Ramos (cell line): Measurements from ENCODE around the gene NLRP6.
"Not testable (repeated sequence)": the region's sequence is repeated elsewhere in the genome, so short reads cannot be mapped to it uniquely, and the experiment has no call there.

Source experiments
- in situ Hi-C: fragments of 300-500 bp; cut with MboI; formaldehyde crosslinking; loops from one replicate; pipeline ENCODE4 v1.14.3; 2022; ENCODE audit warnings: low sequenced_read_pairs; ENCODE audit not compliant: unreplicated experiment

NLRP6 gene

GRCh38 chr11:255176-255575, 23.0 kb upstream of the NLRP6 start:
- in situ Hi-C loops = loop anchor here (10.0 kb wide), 1 partner anchor 90 kb away; no protein-coding TSS in a partner anchor

GRCh38 chr11:255816-256215, 22.4 kb upstream of the NLRP6 start:
- in situ Hi-C loops = loop anchor here (10.0 kb wide), 1 partner anchor 89 kb away; no protein-coding TSS in a partner anchor

- in situ Hi-C loops = loop anchor here (10.0 kb wide), 1 partner anchor 88 kb away; no protein-coding TSS in a partner anchor
Measured at GRCh38 chr11:256952-257737, 21.1 kb upstream of the NLRP6 start.

GRCh38 chr11:257766-258493, 20.3 kb upstream of the NLRP6 start:
- in situ Hi-C loops = loop anchor here (10.0 kb wide), 1 partner anchor 87 kb away; no protein-coding TSS in a partner anchor

DNA sequence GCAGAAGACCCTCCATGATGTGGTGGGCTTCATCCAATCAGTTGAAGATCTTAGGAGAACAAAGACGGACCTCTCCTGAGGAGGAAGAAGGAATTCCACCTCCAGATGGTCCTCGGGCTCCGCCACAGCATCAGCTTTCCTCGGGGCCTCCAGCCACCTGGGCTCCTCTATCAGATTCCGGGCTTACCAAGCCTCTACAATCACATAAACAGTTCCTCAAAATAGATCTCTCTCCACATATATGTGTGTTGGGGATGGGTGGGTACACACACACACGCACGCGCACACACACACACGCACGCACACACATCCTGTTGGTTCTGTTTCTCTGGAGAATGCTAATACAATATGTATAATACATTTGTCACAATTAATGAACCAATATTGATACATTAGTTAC, 18.8 kb upstream of the NLRP6 start:
- in situ Hi-C loops = loop anchor here (10.0 kb wide), 1 partner anchor 85 kb away; no protein-coding TSS in a partner anchor

DNA sequence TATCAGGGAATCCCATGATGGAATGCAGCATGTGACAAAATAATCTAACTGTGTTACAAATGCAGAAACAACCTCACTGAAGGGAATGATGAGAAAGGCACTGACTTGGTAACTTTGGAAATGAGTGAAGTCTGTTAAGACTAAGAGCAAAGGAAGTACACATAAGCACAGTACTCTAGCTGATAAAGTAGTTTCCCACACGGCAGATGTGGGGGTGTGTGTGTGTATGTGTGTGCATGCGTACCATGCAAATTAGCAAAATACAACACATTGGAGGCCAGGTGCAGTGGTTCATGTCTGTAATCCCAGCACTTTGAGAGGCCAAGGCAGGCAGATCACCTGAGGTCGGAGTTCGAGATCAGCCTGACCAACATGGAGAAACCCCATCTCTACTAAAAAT, 16.6 kb upstream of the NLRP6 start:
- in situ Hi-C loops = no loop called here

DNA sequence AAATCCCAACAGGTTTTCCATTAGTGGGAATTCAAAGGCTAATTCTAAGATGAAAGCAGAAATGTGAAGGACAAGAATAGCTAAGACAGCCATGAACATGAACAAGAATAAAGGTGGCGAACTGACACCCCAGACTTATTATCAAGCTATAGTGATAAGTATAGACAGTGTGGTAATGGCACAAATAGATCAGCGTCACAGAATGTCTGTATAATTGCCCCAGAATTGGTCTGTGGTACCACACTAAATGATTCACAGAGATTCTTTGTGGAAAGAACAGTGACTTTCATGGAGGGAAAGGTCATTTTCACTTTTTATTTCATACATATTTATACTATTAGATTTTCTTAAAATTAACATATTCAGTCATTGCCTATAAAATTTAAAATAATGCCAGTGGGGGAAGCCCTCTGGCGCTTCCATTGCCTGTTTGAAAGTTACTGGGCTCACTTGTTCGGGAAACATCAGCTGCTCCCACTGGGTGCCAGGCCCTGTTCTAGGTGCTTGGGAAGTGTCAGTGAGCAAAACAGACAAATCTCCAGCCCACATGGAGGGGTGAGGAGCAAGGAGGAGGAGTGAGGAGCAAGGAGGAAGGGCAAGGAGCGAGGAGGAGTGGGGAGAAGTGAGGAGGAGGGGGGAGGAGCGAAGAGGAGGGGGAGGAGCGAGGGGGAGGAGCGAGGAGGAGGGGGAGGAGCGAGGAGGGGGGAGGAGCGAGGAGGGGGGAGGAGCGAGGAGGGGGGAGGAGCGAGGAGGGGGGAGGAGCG, 11.3 kb upstream of the NLRP6 start:
- in situ Hi-C loops = no loop called here

- in situ Hi-C loops = no loop called here
Measured at GRCh38 chr11:267491-267994, 10.7 kb upstream of the NLRP6 start.

GRCh38 chr11:268716-269145, 9.5 kb upstream of the NLRP6 start:
- in situ Hi-C loops = not testable (repeated sequence)

DNA sequence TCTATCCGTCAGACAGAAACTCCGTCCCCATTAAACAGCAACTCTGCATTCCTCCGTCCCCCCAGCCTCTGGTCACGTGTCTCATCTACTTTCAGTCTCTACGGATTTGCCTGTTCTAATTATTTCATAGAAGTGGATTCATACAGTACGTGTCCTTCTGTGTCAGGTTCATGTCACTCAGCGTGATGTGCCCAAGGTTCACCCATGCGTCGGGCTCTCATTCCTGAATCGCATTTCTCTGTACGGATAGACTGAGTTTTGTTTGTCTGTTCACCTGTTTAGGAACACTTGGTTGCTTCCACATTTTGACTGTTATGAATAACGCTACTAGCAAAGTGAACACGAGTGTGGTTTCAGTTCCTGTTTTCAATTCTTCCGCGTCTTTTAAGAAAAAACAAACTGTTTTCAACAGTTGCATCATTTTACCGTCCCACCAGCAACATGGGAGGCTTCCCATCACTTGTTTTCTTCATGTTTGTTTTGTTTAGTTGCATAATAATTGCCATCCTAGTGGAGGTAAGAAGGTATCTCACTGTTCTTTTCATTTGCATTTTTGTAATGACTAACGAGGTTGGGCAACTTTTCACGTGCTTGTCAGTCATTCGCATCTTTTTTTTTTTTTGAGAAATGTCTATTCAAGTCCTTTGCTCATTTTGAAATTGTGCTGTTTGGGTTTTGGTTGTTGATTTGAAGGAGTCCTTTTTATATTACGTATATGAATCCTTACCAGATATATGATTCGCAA, 8.9 kb upstream of the NLRP6 start:
- in situ Hi-C loops = no loop called here

DNA sequence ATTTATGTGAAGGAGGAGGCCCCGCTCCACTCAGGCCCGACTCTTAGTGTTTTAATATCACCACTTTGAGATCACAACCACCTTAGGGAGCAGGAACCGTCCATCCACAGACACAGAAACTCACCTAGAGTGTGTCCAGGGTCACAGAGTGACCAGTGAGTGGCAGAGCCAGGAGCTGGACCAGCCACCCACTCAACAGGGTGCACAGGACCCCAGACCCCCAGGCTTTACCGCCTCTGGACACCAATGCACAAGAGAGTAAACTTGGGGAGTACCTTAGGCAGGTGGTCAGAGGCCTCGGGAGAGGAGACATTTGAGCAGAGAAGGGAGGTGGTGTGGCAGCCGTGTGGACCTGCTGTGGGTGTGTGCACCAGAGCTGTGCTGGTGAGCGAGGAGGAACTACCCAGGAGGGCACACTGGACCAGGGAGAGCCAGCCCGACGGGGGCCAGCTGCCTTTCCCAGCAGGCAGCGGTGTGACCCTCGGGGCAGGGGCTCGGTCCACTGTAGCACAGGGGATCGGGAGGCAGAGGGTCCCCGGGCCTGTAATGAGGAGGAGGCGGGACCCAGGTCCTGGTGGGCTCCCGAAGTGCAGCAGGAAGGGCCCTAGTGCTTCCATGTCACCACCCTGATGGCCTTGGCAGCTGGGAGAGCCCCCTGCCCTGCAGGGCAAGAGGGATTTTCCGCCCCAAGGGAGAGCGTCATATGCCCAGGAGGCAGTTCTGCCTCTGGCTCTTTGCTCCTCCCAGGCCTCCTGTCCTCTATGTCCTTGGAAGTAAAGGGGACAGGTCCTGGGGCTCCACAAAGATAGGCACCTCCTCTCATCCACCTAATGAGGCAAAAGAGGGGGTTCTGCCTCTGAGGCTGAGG, 7.5 kb upstream of the NLRP6 start:
- in situ Hi-C loops = no loop called here

DNA sequence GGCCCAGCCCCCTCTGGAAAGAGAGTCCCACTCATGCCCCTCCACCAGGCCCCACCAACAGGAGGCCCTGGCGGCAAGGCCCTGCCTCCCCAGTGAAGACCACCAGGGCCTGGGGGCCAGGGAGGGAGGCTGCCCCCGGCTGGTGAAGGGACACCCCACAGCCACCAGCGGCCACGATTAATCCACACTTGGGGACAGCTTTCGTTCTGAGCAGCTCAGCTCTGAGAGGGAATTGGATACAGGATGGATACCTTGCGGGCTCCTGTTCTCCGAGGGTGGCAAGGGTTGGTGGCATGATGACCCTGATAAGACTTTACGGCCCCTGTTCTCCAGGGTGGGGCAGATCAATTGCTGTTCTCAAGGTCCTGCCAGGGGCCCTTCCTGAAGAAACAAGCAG, 6.9 kb upstream of the NLRP6 start:
- in situ Hi-C loops = no loop called here

DNA sequence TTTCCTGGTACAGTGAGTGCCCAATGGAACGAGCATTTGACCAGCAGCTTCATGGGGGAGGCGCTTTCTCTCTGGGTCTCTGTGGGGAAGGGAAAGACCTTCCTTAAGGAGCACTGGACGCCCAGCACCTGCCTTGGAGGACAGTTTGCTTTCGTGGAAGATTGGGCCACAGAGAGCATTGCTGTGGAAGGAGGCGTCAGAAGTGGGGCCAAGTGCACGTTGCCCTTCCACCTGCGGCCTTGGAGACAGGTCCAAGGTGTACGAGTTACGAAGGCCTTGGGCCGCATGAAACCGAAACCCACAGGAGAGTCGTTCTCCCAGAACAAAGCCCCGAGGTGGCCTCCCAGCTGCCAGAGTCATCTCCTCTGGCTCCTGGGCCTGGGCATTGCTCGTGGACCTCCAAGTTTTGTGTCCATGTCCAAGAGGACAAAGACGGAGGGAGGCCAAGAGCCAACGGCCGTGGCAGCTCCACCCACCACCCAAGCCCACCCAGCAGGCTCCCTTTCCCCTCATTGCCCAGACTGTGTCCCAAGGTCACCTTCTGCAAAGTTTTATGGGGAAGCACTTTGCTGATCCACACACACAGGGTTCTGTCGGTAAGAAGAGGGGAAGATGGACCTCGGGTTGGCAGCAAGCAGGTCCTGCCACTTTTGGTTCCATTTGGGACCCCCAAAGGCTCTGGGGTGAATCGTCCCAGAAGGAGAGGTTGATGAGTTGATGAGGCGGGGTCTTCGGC, 5.8 kb upstream of the NLRP6 start:
- in situ Hi-C loops = no loop called here

DNA sequence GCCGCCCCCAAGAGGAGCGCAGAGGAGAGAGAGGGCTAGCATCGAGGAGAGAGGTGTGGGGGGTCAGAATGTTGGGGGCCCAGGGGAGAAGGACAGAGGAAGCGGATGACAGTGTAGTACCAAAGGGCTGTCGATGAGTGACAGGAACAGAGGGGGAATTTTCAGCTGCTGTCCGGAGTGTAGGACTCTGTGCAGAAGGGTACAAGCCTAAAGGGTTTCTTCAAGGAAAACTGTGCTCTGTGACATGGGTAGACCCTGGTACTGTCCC, 5.3 kb upstream of the NLRP6 start:
- in situ Hi-C loops = no loop called here

DNA sequence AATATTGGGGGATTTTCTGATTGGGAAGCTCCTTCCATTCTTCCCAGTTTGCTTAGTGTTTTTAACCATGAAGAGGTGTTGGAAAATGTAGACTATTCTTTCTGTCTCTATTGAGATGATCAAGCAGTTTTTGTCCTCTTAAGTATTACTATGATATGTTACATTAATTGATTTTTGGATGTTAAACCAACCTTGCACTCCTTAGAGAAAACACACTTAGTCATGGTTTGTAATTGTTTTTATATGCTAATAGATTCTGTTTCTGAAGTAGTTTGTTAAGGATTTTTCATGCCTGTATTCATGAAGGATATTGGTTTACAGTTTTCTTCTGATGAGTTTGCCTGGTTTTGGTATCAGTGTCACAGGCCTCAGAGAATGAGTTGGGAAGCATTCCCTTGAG, 2.0 kb upstream of the NLRP6 start:
- in situ Hi-C loops = no loop called here

DNA sequence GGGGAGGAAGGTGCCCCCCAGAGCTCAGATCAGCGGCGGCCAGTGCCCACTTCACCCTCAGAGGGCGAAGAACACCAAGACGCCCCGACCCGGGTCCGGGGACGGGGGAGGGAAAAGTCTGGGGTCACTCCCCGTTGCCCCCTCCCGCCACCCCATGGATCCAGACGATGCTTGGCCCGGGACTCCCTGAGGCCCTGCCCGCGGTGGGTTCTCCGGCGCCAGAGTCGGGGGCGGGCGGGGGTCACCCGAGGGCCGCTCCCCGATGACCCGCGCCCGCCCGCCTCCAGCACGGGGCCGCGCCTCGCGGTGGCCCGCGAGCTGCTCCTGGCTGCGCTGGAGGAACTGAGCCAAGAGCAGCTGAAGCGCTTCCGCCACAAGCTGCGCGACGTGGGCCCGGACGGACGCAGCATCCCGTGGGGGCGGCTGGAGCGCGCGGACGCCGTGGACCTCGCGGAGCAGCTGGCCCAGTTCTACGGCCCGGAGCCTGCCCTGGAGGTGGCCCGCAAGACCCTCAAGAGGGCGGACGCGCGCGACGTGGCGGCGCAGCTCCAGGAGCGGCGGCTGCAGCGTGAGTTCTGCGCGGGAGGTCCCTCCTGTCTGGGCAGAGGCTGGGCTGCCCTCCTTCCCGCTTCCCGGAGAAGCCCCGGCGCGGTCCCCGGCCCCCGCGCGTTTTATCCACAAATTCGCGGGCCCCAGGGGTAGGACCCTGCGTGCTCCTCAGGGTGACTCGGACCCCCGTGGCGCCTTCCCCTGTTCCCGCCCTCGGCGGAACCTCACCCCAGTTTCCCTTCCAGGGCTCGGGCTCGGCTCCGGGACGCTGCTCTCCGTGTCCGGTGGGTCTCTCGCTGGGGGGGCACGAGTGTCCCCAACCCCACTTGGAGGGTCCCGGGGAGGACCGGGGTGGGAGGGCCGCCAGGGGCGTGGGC, 1.1 kb downstream of the NLRP6 start:
- in situ Hi-C loops = no loop called here

- in situ Hi-C loops = no loop called here
Measured at GRCh38 chr11:279966-280705, 1.9 kb downstream of the NLRP6 start.
